GM23338 (cell line): ENCODE results near the gene LIN7A. TPM values are rescaled to one million over a fixed set of nuclear protein-coding genes. Genes with fewer than 3 reads are reported as not detected.

Source experiments
- ATAC-seq: fragments of 200-7000 bp; cut with Tn5 transposase; 3 replicates; pipeline ENCODE4 v1.9.1; 2020
- DNase-seq: peaks from one replicate; pipeline ENCODE4 v3.0.0-alpha.2; 2015; ENCODE audit warnings: low spot score
- H2AFZ ChIP-seq: fragments of 200-600 bp; sonication (generic); 2 replicates; pipeline ENCODE4 v1.8.0; 2016; ENCODE audit warnings: antibody characterized with exemption, mild to moderate bottlenecking, moderate library complexity
- H3F3A ChIP-seq: fragments of 200-600 bp; sonication (generic); replicated peaks from 2 replicates; pipeline ENCODE4 v1.8.0; 2017; ENCODE audit warnings: antibody characterized with exemption, mixed run types, low read depth
- H3K27ac ChIP-seq: fragments of 200-600 bp; sonication (generic); 2 replicates; pipeline ENCODE4 v1.6.1; 2016; ENCODE audit warnings: low read depth
- H3K27me3 ChIP-seq: fragments of 200-600 bp; sonication (generic); 2 replicates; pipeline ENCODE4 v1.8.0; 2016; ENCODE audit warnings: mild to moderate bottlenecking, mixed run types, moderate library complexity; ENCODE audit not compliant: insufficient read depth
- H3K36me3 ChIP-seq: fragments of 200-600 bp; sonication (generic); 2 replicates; pipeline ENCODE4 v1.8.0; 2016; ENCODE audit warnings: mild to moderate bottlenecking; ENCODE audit not compliant: insufficient read depth
- H3K4me1 ChIP-seq: fragments of 200-600 bp; sonication (generic); 2 replicates; pipeline ENCODE4 v1.8.0; 2016; ENCODE audit warnings: mild to moderate bottlenecking, moderate library complexity; ENCODE audit not compliant: insufficient read depth
- H3K4me2 ChIP-seq: fragments of 200-600 bp; sonication (generic); 2 replicates; pipeline ENCODE4 v1.7.1; 2017; ENCODE audit warnings: mixed run types
- H3K4me3 ChIP-seq: fragments of 200-600 bp; sonication (generic); 2 replicates; pipeline ENCODE4 v1.6.1; 2016; ENCODE audit warnings: mixed run types
- H3K79me2 ChIP-seq: fragments of 200-600 bp; sonication (generic); replicated peaks from 2 replicates; pipeline ENCODE4 v1.8.0; 2017; ENCODE audit warnings: mild to moderate bottlenecking; ENCODE audit not compliant: insufficient read depth
- H3K9me2 ChIP-seq: fragments of 200-600 bp; sonication (generic); 2 replicates; pipeline ENCODE4 v1.8.0; 2017; ENCODE audit not compliant: insufficient read depth
- H4K20me1 ChIP-seq: fragments of 200-600 bp; sonication (generic); replicated peaks from 2 replicates; pipeline ENCODE4 v1.8.0; 2017; ENCODE audit warnings: mild to moderate bottlenecking; ENCODE audit not compliant: insufficient read depth
- H3K27ac Mint-ChIP-seq: 2 replicates; pipeline ENCODE4 v1.8.0; 2020; ENCODE audit warnings: inconsistent platforms, mild to moderate bottlenecking, moderate library complexity, mixed read lengths
- H3K27me3 Mint-ChIP-seq: 3 replicates; pipeline ENCODE4 v1.8.0; 2022; ENCODE audit warnings: low read depth, mild to moderate bottlenecking, moderate library complexity, mixed read lengths, inconsistent platforms; ENCODE audit not compliant: insufficient read depth, poor library complexity
- H3K36me3 Mint-ChIP-seq: 3 replicates; pipeline ENCODE4 v1.8.0; 2021; ENCODE audit warnings: low read depth, mild to moderate bottlenecking, inconsistent platforms, moderate library complexity, mixed read lengths
- H3K4me1 Mint-ChIP-seq: 3 replicates; pipeline ENCODE4 v1.8.0; 2020; ENCODE audit warnings: mild to moderate bottlenecking, inconsistent platforms, mixed read lengths
- H3K4me3 Mint-ChIP-seq: 3 replicates; pipeline ENCODE4 v1.8.0; 2021; ENCODE audit warnings: moderate library complexity, mild to moderate bottlenecking, inconsistent platforms, mixed read lengths
- H3K9me3 Mint-ChIP-seq: 3 replicates; pipeline ENCODE4 v1.8.0; 2020; ENCODE audit warnings: moderate library complexity, mild to moderate bottlenecking, inconsistent platforms, mixed read lengths
- CREB1 ChIP-seq: fragments of 250-450 bp; sonication (Bioruptor Pico); IDR thresholded peaks from 2 replicates; pipeline ENCODE4 v1.5.0; 2020; ENCODE audit warnings: low read depth, mild to moderate bottlenecking, moderate library complexity
- CTCF ChIP-seq, 2 experiments: fragments of 200-600 bp in 1 of 2; sonication (generic) in 1 of 2; conservative IDR thresholded peaks; 2 replicates each; pipeline versions ENCODE4 v1.5.1 to v1.6.1; 2016 to 2017; ENCODE audit warnings: antibody characterized with exemption in 2 of 2, low read depth in 2 of 2, mild to moderate bottlenecking in 2 of 2, moderate library complexity in 1 of 2
- ETS1 ChIP-seq: IDR thresholded peaks from 2 replicates; pipeline ENCODE4 v1.6.1; 2016; ENCODE audit warnings: antibody characterized with exemption
- JUNB ChIP-seq: IDR thresholded peaks from one replicate; pipeline ENCODE4 v1.6.1; 2016; ENCODE audit warnings: antibody characterized with exemption; ENCODE audit not compliant: unreplicated experiment
- NANOG ChIP-seq: IDR thresholded peaks from 2 replicates; pipeline ENCODE4 v1.6.1; 2016; ENCODE audit warnings: antibody characterized with exemption, borderline replicate concordance
- REST ChIP-seq: IDR thresholded peaks from one replicate; pipeline ENCODE4 v1.6.1; 2018; ENCODE audit warnings: antibody characterized with exemption; ENCODE audit not compliant: unreplicated experiment
- STAT1 ChIP-seq: IDR thresholded peaks from one replicate; pipeline ENCODE4 v1.6.1; 2016; ENCODE audit warnings: antibody characterized with exemption; ENCODE audit not compliant: unreplicated experiment
- ZNF114 ChIP-seq: fragments of 250-450 bp; sonication (Bioruptor Pico); IDR thresholded peaks from 2 replicates; pipeline ENCODE4 v1.5.0; 2020; ENCODE audit warnings: mild to moderate bottlenecking, moderate library complexity
- ZNF331 ChIP-seq: fragments of 250-450 bp; sonication (Bioruptor Pico); IDR thresholded peaks from 2 replicates; pipeline ENCODE4 v1.5.0; 2020; ENCODE audit warnings: low read depth, mild to moderate bottlenecking, moderate library complexity
- ZNF462 ChIP-seq: fragments of 250-450 bp; sonication (Bioruptor Pico); IDR thresholded peaks from 2 replicates; pipeline ENCODE4 v1.5.0; 2020; ENCODE audit warnings: mild to moderate bottlenecking, moderate library complexity
- polyA plus RNA-seq: library from polyadenylated mRNA; unstranded; fragments of >200 nt; fragmentation: Nextera tagmentation; extraction: Ambion mirVana; gene quantifications from 2 replicates; pipeline ENCODE4 v1.2.1, GENCODE V29; 2016
- total RNA-seq: library from RNA; depleted of rRNA; stranded (reverse); fragments of >200 nt; shearing (Covaris generic); gene quantifications from 2 replicates; pipeline ENCODE4 v1.2.3, GENCODE V29; 2014

The LIN7A gene
- total and polyA plus RNA-seq, 2 experiments from 2014 or later = 5.7 to 6.5 TPM

DNA sequence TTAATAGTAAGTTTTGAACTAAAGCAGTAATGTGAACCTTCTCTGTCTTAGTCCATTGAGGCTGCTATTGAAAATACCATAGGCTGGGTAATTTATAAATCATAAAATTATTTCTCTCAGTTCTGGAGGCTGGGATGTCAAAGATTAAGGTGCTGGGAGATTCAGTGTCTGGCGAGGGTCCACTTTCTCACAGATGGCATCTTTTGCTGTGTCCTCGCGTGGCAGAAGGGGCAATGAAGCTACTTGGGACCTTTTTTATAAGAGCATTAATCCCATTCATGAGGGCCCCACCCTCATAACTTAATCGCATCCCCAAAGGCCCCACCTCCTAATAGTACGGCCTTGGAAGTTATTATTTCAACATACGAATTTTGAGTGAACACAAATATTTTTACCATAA, 28.4 kb downstream of the LIN7A start (continued):
- TF ChIP-seq ZNF462 (CRISPR knock-in tag) (no peak), JUNB (no peak), ZNF114 (no peak), ZNF331 (CRISPR knock-in tag) (no peak), CREB1 (no peak), STAT1 (no peak), NANOG (no peak)

DNA sequence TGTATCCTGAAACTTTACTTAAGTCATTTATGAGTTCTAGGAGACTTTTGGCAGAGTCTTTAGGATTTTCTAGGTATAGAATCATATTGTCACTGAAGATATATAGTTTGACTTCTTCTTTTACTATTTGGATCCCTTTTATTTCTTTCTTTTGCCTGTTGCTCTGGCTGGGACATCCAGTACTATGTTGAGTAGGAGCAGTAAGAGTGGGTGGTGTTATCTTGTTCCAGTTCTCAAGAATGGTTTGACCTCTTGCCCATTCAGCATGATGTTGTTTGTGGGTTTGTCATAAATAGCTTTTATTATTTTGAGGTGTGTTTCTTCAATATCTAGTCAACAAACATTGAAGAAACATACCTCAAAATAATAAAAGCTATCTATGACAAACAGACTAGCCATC, 35.0 kb downstream of the LIN7A start:
- Histone ChIP-seq H3K27ac (no peak overlapping the region), H3K36me3 (no peaks in the 10 kb centered on the region), H3F3A (no peaks in the 10 kb centered on the region), H2AFZ (no peak overlapping the region), H3K4me1 (no peaks in the 10 kb centered on the region), H3K9me2 (no peaks in the 10 kb centered on the region), H3K4me2 (no peak overlapping the region), H3K27me3 (no peaks in the 10 kb centered on the region), H3K4me3 (no peak overlapping the region), H3K79me2 (no peaks in the 10 kb centered on the region), H4K20me1 (no peaks in the 10 kb centered on the region)
- Mint-ChIP-seq H3K36me3 (no peaks in the 10 kb centered on the region), H3K4me1 (peaks cover 11% of the 10 kb centered on the region; the same call in 2 of the 3 replicates), H3K4me3 (no peak overlapping the region), H3K27ac (no peak overlapping the region), H3K9me3 (no peaks in the 10 kb centered on the region), H3K27me3 (no peaks in the 10 kb centered on the region)
- ATAC-seq (no peak), DNase-seq (no peak)
- TF ChIP-seq ZNF114 (no peak), ZNF331 (CRISPR knock-in tag) (no peak), ETS1 (no peak), REST (no peak), CTCF (conservative IDR thresholded peaks at IDR 0.05; ENCODE audit: low read depth in 2 of 2) (no peak)
